Prostate gland (tissue), 2 donors: ENCODE data around the gene ARRDC1. TPM values are rescaled to one million over a fixed set of nuclear protein-coding genes. Genes with fewer than 3 reads are reported as not detected.

Experiments
- DNase-seq: peaks from one replicate; pipeline ENCODE4 v3.0.0-alpha.2; 2019; ENCODE audit warnings: low spot score
- H3K27ac ChIP-seq, 2 donors: fragments of 200-600 bp; sonication (generic); 2 replicates each; pipeline ENCODE4 v1.5.1; 2017 to 2019
- H3K27me3 ChIP-seq: fragments of 200-600 bp; sonication (generic); replicated peaks from 2 replicates; pipeline ENCODE4 v1.5.1; 2019; ENCODE audit not compliant: insufficient read depth
- H3K36me3 ChIP-seq, 2 donors: fragments of 200-600 bp; sonication (generic); 1 replicate in 1 of 2; 2 replicates in 1 of 2; pipeline versions ENCODE4 v1.5.1 to v1.8.1; 2017 to 2019
- H3K4me1 ChIP-seq: fragments of 200-600 bp; sonication (generic); replicated peaks from 2 replicates; pipeline ENCODE4 v1.5.1; 2019
- H3K4me3 ChIP-seq, 2 donors: fragments of 200-600 bp; sonication (generic); 2 replicates each; pipeline ENCODE4 v1.5.1; 2017 to 2019
- H3K9me3 ChIP-seq: fragments of 200-600 bp; sonication (generic); 2 replicates; pipeline ENCODE4 v1.5.1; 2017
- CTCF ChIP-seq, 4 experiments: fragments of 200-600 bp in 2 of 4; fragments of 450-650 bp in 2 of 4; sonication (generic) in 2 of 4; IDR thresholded peaks; 1 replicate in 3 of 4; 2 replicates in 1 of 4; pipeline ENCODE4 v1.5.1; 2016 to 2019; ENCODE audit warnings: antibody characterized with exemption in 4 of 4, mild to moderate bottlenecking in 2 of 4, moderate library complexity in 2 of 4
- POLR2A ChIP-seq: fragments of 450-650 bp; IDR thresholded peaks from one replicate; pipeline ENCODE4 v1.6.1; 2016; ENCODE audit warnings: antibody characterized with exemption, mild to moderate bottlenecking
- POLR2AphosphoS5 ChIP-seq: sonication (generic); formaldehyde crosslinking; IDR thresholded peaks from one replicate; pipeline ENCODE4 v1.6.1; 2017; ENCODE audit warnings: antibody characterized with exemption
- WGBS: methylation state at CpG from one replicate; pipeline ENCODE4 v1.1.5; 2018; 5-methylcytosine and 5-hydroxymethylcytosine counted together
- intact Hi-C: fragments of 100-400 bp; cut with DNase I; formaldehyde crosslinking; loops from one replicate; pipeline ENCODE4 v1.14.2; 2022
- total RNA-seq, 2 donors: library from RNA; depleted of rRNA; stranded (reverse); fragments of >200 nt; gene quantifications; one replicate each; pipeline ENCODE4 v1.1.0, GENCODE V29; 2016

Gene ARRDC1
- total RNA-seq, 2 donors from 2014 or later = 123 to 126 TPM

DNA sequence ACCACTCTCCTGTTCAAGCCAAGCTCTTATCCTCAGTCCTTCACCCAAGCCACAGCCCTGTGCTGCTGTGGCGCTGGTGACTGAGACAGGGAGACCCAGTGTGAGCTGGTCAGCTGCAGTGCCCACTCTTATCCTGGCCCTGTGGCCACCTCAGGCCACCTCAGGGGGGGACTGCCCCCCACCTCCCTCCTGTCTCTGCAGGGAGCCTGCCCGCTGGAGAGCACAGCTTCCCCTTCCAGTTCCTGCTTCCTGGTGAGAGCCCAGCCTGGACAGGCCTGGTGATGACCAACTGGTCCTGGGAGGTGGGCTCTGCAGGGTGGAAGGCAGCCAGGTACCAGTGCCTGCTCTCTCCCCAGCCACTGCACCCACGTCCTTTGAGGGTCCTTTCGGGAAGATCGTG, 7.8 kb downstream of the ARRDC1 start:
- TF ChIP-seq POLR2A = no peak
- Histone ChIP-seq H3K36me3 (peaks cover 0 to 6% of the 10 kb centered on the region in 2 donors), H3K4me3 (no peak overlapping the region), H3K27ac (peak overlapping the region; percentile 87 to 88), H3K27me3 (no peaks in the 10 kb centered on the region), H3K9me3 (no peaks in the 10 kb centered on the region), H3K4me1 (peaks cover 35% of the 10 kb centered on the region)
- intact Hi-C loops = no loop called here
- no peak for DNase-seq
- 72% methylated on average over 5 of the region's 5 CpGs for WGBS

DNA sequence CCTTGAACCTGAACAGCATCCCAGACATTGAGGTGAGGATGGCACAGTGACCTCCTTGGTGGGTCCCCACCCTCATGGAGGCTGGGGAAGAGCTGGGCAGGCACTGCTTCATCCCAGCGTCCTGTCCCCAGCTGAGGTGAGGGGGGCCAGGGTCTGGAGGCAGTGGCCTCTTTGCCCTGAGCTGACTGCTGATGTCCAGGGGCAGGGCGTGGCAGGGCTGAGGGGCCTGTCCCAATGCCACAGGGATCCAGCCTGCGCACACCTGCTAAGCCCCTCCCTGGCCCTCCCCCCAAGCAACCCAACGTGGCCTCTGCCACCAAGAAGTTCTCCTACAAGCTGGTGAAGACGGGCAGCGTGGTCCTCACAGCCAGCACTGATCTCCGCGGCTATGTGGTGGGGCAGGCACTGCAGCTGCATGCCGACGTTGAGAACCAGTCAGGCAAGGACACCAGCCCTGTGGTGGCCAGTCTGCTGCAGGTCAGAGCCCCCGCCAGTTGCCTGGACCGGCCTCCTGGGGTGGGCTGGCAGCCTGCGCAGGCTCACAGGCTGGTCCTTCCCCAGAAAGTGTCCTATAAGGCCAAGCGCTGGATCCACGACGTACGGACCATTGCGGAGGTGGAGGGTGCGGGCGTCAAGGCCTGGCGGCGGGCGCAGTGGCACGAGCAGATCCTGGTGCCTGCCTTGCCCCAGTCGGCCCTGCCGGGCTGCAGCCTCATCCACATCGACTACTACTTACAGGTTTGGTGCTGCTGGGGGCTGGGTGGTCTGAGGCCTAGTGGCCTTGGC, 8.4 kb downstream of the ARRDC1 start:
- H3K27ac ChIP-seq = peak overlapping the region; percentile 87 to 88

GRCh38 chr9:137614631-137615386, 9.3 kb downstream of the ARRDC1 start:
- H3K27me3 ChIP-seq = no peaks in the 10 kb centered on the region
- H3K4me3 ChIP-seq = no peak overlapping the region
- 92% methylated on average over 23 of the region's 25 CpGs for WGBS
- DNase-seq = no peak
- H3K4me1 ChIP-seq = peaks cover 35% of the 10 kb centered on the region
- H3K27ac ChIP-seq = peak overlapping the region; percentile 20 to 88
- peaks cover 0 to 6% of the 10 kb centered on the region in 2 donors for H3K36me3 ChIP-seq
- intact Hi-C loops = no loop called here
- TF ChIP-seq POLR2A = no peak
- no peak for TF ChIP-seq CTCF (IDR thresholded peaks at IDR 0.05)
- no peaks in the 10 kb centered on the region for H3K9me3 ChIP-seq

More for the DNA sequence above, 8.4 kb downstream of the ARRDC1 start:
- DNase-seq = no peak
- no peaks in the 10 kb centered on the region for H3K27me3 ChIP-seq
- H3K9me3 ChIP-seq = no peaks in the 10 kb centered on the region
- peaks cover 33% of the 10 kb centered on the region for H3K4me1 ChIP-seq
- intact Hi-C loops = no loop called here
- H3K4me3 ChIP-seq = no peak overlapping the region
- TF ChIP-seq POLR2A (no peak), CTCF (IDR thresholded peaks at IDR 0.05) (no peak), POLR2AphosphoS5 (no peak)
- H3K36me3 ChIP-seq = peaks cover 0 to 6% of the 10 kb centered on the region in 2 donors
- 90% methylated on average over 26 of the region's 27 CpGs for WGBS

DNA sequence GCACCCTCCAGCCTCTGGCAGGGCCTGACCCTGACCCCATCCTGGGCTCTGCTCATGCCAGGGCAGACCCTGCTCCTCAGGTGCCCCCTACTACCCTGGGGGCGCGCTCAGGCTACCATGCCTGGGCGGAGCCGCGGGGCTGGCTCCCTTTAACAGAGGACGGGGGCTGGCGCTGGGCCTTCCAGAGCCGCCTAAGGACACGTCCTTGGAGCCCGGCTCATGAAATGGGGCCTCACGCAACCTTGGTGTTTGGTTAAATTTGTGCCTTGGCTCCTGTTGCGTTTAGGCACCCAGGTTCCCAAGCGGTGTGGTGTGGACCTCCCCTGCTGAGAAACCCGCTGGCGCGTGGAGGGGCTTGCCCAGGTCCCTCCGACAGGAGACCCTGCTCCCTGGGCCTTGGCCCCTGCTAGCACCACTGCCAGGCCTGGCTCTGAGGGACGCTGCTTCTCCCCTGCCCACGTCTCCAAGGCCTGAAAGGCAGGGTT, 9.9 kb downstream of the ARRDC1 start:
- no peak for TF ChIP-seq POLR2AphosphoS5
- no peak for TF ChIP-seq CTCF (IDR thresholded peaks at IDR 0.05)
- no peak for TF ChIP-seq POLR2A
- no peak overlapping the region for H3K4me3 ChIP-seq
- intact Hi-C loops = no loop called here
- no peaks in the 10 kb centered on the region for H3K27me3 ChIP-seq
- DNase-seq = no peak
- H3K36me3 ChIP-seq = peaks cover 0 to 6% of the 10 kb centered on the region in 2 donors
- peaks cover 41% of the 10 kb centered on the region for H3K4me1 ChIP-seq
- peak overlapping the region; percentile 20 to 88 for H3K27ac ChIP-seq
- H3K9me3 ChIP-seq = no peaks in the 10 kb centered on the region
- WGBS = 86% methylated on average over 15 of the region's 19 CpGs

DNA sequence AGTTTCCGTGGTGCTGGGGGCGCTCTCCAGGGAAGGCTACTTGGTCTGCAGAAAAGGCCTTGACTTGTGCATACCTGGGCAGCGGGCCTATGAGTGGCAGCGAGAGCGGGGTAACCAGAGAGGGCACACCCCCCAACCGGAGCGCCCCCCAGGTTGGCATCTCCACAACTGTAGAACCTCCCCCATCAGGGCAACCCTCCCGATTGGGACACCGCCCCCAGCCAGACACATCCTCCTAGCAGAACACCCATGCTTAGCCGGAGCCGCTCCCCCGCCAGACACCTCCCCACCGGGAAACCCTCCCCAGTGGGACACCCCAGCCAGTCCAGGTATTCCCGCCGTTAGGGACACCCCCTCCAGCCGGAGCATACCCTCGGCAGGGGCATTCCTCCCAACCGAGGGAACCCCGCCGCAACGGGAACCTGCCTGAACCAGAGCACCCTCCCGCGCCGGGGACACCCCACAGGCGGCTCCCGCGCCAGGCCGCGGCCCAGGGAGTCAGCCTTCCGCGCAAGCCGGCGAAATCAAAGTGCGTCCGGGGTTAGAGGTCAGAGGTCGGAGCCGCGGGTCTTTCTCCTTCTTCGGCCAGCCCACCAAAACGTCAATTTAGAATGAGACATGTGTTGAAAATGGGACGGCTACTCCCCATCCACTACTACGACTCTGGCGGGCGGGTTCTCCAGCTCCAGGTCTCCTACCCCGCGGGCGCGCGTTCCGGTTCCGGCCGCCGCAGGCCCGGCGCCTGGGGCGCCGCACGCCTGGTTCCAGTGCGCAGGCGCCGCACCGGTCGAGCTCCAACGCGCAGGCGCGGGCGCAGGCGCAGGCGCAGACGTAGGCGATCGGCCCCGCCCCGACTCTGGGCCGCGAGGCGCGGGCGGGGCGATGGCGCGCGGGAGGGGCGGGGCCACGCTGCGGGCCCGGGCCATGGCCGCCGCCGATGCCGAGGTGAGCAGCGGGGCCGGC, 12.9 kb downstream of the ARRDC1 start, which contains the start of gene EHMT1:
EHMT1 (plus strand) TSS at position 901 of the 963 bp plus-strand sequence; CDS start at position 925, 24 bp downstream.
- Histone ChIP-seq H3K27ac (peak within 1 kb of the TSS; percentile 84 to 85), H3K4me1 (peaks cover 24% of the 10 kb centered on the region), H3K36me3 (peaks cover 0 to 6% of the 10 kb centered on the region in 2 donors), H3K4me3 (peak within 1 kb of the TSS; percentile 76 to 87), H3K27me3 (no peaks in the 10 kb centered on the region), H3K9me3 (no peaks in the 10 kb centered on the region)
- intact Hi-C loops = no loop called here
- TF ChIP-seq POLR2AphosphoS5 (peak; percentile 26), POLR2A (peak; percentile 57), CTCF (IDR thresholded peaks at IDR 0.05) (peak in 1 of 4 experiments; percentile 23)
- peak; percentile 77 for DNase-seq
- WGBS = under 1% methylated on average over 52 of the region's 94 CpGs
